HAP-1 (cell line): ENCODE results near the gene NDEL1.
A peak's percentile ranks its signal among the peaks of the same experiment; 100 is the strongest.

ENCODE experiments used
- DNase-seq, 2 experiments: peaks; one replicate each; pipeline ENCODE4 v3.0.0-alpha.2; 2016 to 2020; ENCODE audit warnings: low spot score in 2 of 2
- H3K27me3 ChIP-seq: fragments of 250-450 bp; sonication (Bioruptor Pico); 2 replicates; pipeline ENCODE4 v1.5.1; 2020; ENCODE audit warnings: low read depth, mild to moderate bottlenecking, moderate library complexity
- H3K36me3 ChIP-seq: fragments of 250-450 bp; sonication (Bioruptor Pico); replicated peaks from 2 replicates; pipeline ENCODE4 v1.5.1; 2020; ENCODE audit warnings: mild to moderate bottlenecking
- H3K4me1 ChIP-seq: fragments of 250-450 bp; sonication (Bioruptor Pico); 2 replicates; pipeline ENCODE4 v1.5.1; 2020; ENCODE audit warnings: mild to moderate bottlenecking
- H3K4me3 ChIP-seq: fragments of 250-450 bp; sonication (Bioruptor Pico); 2 replicates; pipeline ENCODE4 v1.5.1; 2020; ENCODE audit warnings: mild to moderate bottlenecking, moderate library complexity
- H3K9me3 ChIP-seq: fragments of 250-450 bp; sonication (Bioruptor Pico); 2 replicates; pipeline ENCODE4 v1.5.1; 2020; ENCODE audit warnings: mild to moderate bottlenecking, moderate library complexity
- in situ Hi-C: fragments of 300-500 bp; cut with MboI; formaldehyde crosslinking; loops from 3 replicates; pipeline ENCODE4 v1.14.3; 2020; ENCODE audit warnings: low sequenced_read_pairs, inconsistent platforms, mixed read lengths

Gene NDEL1

DNA sequence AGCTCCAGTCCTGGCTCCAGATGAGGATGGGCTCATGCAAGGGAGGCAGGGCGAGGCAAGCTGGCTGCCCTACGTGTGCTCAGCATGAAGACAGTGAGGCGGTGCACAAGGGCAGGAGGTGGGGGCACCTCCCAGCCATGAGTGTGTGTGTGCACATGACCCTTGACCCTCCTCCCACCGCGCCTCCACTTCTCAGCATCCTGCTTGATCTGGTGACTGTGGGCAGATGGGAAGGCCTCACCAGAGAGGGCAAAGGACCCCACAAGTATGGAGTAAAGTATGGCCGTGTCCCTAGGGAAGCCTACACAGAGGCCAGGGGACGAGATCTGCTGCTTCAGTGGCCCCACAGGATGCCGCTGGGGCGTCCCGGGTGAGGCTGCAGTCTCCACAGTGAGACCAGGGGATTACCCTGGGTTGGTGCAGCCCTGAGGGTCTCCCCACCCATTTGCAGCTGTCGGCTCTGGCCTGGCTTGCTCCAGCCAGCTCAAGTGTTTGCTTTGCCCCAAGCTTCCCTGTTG, 30.1 kb upstream of the NDEL1 start:
- Histone ChIP-seq H3K9me3 (no peaks in the 10 kb centered on the region), H3K36me3 (no peaks in the 10 kb centered on the region), H3K4me1 (peaks cover 2% of the 10 kb centered on the region), H3K4me3 (no peak overlapping the region), H3K27me3 (peaks cover 6% of the 10 kb centered on the region)
- DNase-seq: no peak
- in situ Hi-C loops: no loop called here

DNA sequence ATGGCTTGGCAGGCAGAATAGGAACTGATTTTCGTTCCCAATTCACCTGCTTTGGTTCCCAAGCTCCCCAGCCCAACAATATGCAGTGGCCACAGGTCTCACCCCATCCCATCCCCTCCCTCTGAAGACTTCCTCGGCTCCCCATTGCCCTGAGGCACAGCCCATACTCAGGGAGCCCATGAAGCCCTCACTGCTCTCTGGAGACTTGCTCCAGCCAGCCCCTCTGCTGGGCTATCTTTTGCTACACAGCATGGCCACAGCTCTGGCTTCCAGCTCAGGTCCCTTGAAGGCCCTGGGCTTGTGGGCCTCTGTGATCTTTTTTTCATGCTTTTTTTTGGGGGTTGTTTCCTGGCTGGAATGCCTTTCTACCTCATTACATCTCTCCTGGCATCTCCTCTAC, 29.5 kb upstream of the NDEL1 start:
- peaks cover 4% of the 10 kb centered on the region; the same call in 1 of the 2 replicates for H3K4me1 ChIP-seq
- no peaks in the 10 kb centered on the region for H3K36me3 ChIP-seq
- in situ Hi-C loops: no loop called here
- no peaks in the 10 kb centered on the region for H3K9me3 ChIP-seq
- no peak overlapping the region for H3K4me3 ChIP-seq
- no peak for DNase-seq
- H3K27me3 ChIP-seq: peaks cover under 1% of the 10 kb centered on the region; the same call in 1 of the 2 replicates

DNA sequence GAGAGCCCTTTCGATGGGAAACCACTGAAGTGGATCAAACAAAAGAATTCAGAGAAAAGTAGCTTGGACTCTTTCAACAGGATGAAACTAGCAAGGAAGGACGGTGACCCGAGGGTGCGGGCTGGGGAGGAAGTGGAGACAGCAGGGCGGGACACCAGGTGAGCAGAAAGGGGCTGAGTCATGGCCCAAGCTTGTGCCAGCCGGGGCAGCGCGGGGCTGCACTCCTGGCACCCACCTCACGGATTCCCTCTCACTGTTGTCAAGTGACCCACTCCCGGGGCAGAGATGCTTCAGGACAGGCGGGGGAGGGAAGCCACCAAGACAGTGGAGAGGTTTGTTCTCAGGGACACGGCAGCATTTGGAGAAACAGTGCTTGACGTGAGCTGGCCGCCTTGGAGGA, 27.3 kb upstream of the NDEL1 start:
- H3K9me3 ChIP-seq: no peaks in the 10 kb centered on the region
- no peaks in the 10 kb centered on the region for H3K36me3 ChIP-seq
- peaks cover 4% of the 10 kb centered on the region; the same call in 1 of the 2 replicates for H3K4me1 ChIP-seq
- H3K4me3 ChIP-seq: no peak overlapping the region
- DNase-seq: no peak
- H3K27me3 ChIP-seq: no peaks in the 10 kb centered on the region
- in situ Hi-C loops: no loop called here

DNA sequence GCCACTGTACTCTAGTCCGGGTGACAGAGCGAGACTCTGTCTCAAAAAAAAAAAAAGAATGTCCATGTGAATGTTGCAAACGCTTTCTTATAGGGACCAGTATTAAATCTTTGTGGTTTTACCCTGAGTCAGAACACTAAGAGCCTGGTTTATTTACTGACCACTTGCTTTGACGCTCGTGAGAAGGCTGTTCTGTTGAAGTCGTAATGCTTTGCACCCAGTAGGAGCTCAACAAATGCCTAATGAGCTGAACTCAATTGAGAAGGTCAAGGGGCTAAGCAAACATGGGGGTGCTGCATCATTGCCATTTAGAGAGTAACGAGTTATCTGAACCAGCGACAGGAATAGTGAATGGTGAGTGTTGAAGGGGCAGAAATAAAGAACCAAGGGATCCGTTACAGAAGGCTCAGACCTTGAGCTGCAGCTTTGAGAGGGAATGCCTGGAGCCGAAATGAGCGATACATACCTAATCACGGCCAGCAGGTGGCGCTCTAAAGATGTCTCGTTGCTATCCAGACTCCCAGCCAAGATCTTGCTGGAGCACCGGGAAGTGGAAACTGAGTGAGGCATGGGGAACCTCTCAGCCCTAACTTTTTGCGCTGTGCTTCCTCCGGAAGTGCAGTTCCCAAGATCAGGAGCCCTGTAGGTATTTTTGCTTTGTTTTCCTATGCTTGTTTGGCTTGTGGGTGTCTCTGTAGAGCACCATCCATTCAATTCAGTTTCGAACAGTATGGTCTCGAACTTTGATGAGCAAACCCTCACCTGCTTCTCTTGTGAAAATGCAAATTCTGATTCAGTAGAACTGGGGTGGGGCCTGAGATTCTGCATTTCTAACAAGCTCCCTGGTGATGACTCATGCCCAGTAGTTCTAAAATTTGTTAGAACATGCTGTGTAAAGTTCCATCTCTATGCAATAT, 25.5 kb upstream of the NDEL1 start:
- in situ Hi-C loops: loop anchor here (10.0 kb wide), 1 partner anchor 335 kb away; the partner anchor contains the start of gene CCDC42
- H3K4me3 ChIP-seq: no peak overlapping the region
- peak; percentile 91 to 94 for DNase-seq
- peaks cover 4% of the 10 kb centered on the region; the same call in 1 of the 2 replicates for H3K27me3 ChIP-seq
- no peaks in the 10 kb centered on the region for H3K36me3 ChIP-seq
- peaks cover 4% of the 10 kb centered on the region; the same call in 1 of the 2 replicates for H3K4me1 ChIP-seq
- no peaks in the 10 kb centered on the region for H3K9me3 ChIP-seq

DNA sequence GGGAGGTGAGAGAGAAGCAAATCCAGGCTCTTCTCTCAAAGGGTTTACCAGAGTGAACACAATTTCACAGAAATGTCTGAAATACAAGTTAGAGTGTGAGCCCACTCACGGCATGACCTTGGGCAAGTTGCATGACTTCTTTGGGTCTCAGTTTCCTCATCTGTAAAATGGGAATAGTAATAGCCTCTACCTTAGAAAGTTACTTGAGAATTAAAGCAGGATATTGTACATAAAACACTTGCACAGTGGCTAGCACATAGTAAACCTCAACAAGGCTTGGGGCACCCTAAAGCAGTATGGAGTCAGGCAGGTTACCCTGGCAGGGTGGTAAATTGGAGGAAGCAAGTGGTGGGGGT, 24.8 kb upstream of the NDEL1 start:
- no peak overlapping the region for H3K4me3 ChIP-seq
- in situ Hi-C loops: loop anchor here (10.0 kb wide), 1 partner anchor 334 kb away; the partner anchor contains the start of gene CCDC42
- peaks cover 4% of the 10 kb centered on the region; the same call in 1 of the 2 replicates for H3K27me3 ChIP-seq
- peaks cover 4% of the 10 kb centered on the region; the same call in 1 of the 2 replicates for H3K4me1 ChIP-seq
- no peak for DNase-seq
- no peaks in the 10 kb centered on the region for H3K9me3 ChIP-seq
- H3K36me3 ChIP-seq: no peaks in the 10 kb centered on the region

DNA sequence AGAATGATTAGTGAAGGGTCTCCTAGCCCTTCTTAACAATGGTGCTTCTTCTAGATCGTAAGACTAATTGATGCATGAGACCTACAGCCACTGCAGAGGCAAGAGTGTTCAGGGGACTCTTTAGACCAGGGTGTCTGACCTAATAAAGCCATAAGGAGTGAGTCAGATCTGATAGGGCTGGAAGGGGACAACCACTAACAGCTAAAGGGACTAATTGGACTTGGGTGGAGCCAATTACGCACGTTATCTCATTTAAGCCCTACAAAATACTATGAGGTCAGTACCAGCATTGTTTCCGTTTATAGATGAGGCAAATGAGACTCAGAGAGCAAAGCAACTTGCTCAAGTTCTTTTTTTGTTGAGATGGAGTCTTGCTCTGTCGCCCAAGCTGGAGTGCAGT, 23.6 kb upstream of the NDEL1 start:
- Histone ChIP-seq H3K36me3 (no peaks in the 10 kb centered on the region), H3K9me3 (no peaks in the 10 kb centered on the region), H3K27me3 (peaks cover 4% of the 10 kb centered on the region; the same call in 1 of the 2 replicates), H3K4me1 (peaks cover 8% of the 10 kb centered on the region), H3K4me3 (no peak overlapping the region)
- in situ Hi-C loops: loop anchor here (10.0 kb wide), 1 partner anchor 333 kb away; the partner anchor contains the start of gene CCDC42
- no peak for DNase-seq

DNA sequence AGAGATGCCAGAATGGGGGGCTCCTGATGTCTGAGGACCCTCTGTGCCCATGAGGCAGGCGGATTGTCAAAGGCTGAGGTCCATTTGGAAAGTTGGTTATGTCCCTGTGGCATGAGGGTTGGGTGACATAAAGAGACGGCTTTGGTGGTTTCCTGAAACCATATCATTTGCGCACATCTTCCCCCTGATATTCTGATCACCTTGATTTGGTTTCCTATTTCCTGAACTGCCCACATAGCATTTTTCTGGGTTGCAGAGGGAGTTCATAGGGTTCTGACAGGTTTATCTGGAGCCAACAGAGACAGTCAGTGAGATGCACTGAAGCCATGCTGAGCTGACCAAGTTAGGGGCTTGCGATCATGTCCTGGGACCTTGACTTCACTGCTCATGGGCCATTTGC, 22.4 kb upstream of the NDEL1 start:
- Histone ChIP-seq H3K36me3 (no peaks in the 10 kb centered on the region), H3K4me3 (no peak overlapping the region), H3K27me3 (peaks cover 4% of the 10 kb centered on the region; the same call in 1 of the 2 replicates), H3K9me3 (no peaks in the 10 kb centered on the region), H3K4me1 (peaks cover 8% of the 10 kb centered on the region)
- in situ Hi-C loops: loop anchor here (10.0 kb wide), 1 partner anchor 331 kb away; the partner anchor contains the start of gene CCDC42
- no peak for DNase-seq

DNA sequence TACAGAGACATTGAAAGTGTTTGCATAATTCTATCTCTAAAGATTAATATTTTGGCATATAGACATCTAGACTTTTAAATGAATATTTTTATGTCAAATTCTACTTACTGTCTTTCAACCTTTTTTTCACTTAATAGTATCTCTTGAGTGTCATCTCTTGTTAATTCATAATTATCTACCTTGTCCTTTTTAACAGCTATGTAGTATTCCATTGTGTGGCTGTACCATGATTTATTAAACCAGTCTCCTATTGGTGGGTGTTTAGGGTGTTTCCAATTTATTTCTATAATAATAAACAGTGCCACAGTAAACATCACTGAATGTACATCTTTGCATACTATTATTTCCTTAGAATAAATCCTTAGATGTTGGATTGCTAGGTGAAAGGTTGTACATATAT, 21.7 kb upstream of the NDEL1 start:
- in situ Hi-C loops: loop anchor here (10.0 kb wide), 1 partner anchor 331 kb away; the partner anchor contains the start of gene CCDC42
- no peaks in the 10 kb centered on the region for H3K9me3 ChIP-seq
- H3K4me1 ChIP-seq: peaks cover 8% of the 10 kb centered on the region
- DNase-seq: no peak
- peaks cover 4% of the 10 kb centered on the region; the same call in 1 of the 2 replicates for H3K27me3 ChIP-seq
- H3K36me3 ChIP-seq: no peaks in the 10 kb centered on the region
- no peak overlapping the region for H3K4me3 ChIP-seq

DNA sequence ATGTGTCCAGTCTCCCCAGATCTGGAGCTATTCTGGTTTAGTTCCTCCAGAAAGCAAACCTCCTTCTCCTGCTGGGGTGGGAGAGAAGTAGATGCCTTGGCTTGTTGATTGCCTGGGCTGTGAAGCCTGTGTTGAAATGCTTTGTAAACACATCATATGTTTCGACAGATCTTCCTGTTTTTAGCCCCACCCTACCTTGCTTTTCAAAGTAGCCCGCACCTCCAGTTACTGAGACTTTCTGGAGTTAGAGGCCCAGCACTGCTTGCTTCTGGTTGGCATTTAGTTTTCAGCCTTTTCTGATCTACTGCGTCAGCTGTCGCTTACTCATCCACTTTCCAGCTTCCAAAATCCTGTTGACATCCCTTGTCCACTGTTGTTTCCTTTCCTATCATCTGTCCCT, 17.9 kb upstream of the NDEL1 start:
- no peaks in the 10 kb centered on the region for H3K36me3 ChIP-seq
- H3K4me1 ChIP-seq: peaks cover 4% of the 10 kb centered on the region
- H3K27me3 ChIP-seq: peaks cover 8% of the 10 kb centered on the region; the same call in 1 of the 2 replicates
- no peak overlapping the region for H3K4me3 ChIP-seq
- in situ Hi-C loops: loop anchor here (10.0 kb wide), 1 partner anchor 327 kb away; the partner anchor contains the start of gene CCDC42
- no peak for DNase-seq
- H3K9me3 ChIP-seq: no peaks in the 10 kb centered on the region

DNA sequence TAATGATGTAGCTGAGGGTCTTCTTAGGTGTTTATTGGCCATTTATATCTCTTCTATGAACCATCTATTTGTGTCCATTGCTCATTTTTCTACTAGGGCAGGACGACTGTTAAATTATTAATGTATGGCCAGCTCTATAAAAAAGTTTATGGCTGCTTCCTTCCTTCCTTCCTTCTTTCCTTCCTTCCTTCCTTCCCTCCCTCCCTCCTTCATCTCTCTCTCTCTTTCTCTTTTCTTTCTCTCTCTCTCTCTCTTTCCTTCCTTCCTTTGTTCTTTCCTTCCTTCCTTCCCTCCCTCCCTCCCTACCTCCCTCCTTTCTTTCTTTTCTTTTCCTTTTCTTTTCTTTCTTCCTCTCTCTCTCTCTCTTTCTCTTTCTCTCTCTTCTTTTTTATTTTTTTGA, 17.2 kb upstream of the NDEL1 start:
- in situ Hi-C loops: loop anchor here (10.0 kb wide), 1 partner anchor 326 kb away; the partner anchor contains the start of gene CCDC42
- Histone ChIP-seq H3K36me3 (no peaks in the 10 kb centered on the region), H3K9me3 (no peaks in the 10 kb centered on the region), H3K4me3 (no peak overlapping the region), H3K4me1 (peaks cover 4% of the 10 kb centered on the region), H3K27me3 (peaks cover 8% of the 10 kb centered on the region; the same call in 1 of the 2 replicates)
- DNase-seq: no peak

DNA sequence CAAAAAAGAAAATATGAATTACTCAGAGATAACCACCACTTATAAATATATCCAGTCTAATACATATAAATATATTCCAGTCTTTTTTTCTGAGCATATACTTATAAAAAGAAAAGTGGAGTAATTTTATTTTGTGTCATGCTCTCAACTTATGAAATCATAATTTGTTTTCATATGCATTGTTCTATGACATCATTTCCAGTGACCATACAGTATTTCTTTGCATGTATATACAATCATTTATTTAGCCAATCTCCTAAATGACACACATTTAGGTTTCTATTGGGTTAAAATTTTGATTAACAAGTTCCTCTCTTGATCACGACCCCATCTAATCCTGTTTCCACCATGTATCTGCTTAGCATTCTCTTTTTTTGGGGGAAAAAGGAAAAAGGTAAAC, 16.4 kb upstream of the NDEL1 start:
- no peak for DNase-seq
- Histone ChIP-seq H3K27me3 (peaks cover 4% of the 10 kb centered on the region; the same call in 1 of the 2 replicates), H3K36me3 (no peaks in the 10 kb centered on the region), H3K9me3 (no peaks in the 10 kb centered on the region), H3K4me1 (peaks cover 4% of the 10 kb centered on the region), H3K4me3 (no peak overlapping the region)
- in situ Hi-C loops: loop anchor here (10.0 kb wide), 1 partner anchor 325 kb away; the partner anchor contains the start of gene CCDC42

DNA sequence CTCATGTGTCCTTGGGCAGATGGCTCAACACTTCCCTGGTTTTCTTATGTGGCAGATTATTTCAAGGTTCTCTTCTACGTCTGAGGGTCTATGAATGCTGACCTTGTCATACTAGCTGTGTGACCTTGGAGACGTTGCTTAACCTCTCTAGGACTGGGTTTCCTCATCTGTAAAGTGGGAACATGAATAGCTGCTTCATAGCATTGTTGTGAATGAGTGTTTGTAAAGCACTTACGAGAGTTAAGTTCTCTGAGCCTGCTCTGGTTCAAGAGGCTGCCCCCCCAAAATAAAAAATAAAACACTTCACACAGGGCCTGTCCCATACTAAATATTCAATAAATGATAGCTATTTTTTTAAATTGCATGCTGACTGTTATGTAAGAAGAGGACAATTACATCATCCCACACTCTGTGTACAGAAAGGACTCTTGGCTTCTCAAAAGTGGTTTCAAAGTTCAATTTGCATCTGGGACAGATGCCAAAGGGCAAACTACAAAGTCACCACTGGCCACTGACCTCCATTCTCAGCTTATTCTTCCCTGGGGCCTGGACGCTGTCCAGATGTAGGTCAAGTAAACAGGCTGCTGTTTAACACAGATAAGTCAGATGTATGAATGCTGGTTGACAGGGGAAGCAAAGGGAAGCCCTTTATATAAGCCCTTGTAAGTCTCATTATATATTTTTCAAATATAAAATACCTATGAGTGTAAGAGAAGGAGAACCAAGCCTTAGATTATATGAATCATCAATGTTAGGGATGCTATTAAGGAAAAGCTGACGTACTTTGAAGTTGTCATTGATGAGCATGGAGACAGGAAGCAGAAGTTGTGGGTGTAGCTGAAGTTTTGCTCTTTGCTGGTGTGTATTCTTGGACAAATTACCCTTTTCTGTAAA, 15.4 kb upstream of the NDEL1 start:
- no peak for DNase-seq
- H3K36me3 ChIP-seq: no peaks in the 10 kb centered on the region
- in situ Hi-C loops: no loop called here
- H3K27me3 ChIP-seq: peaks cover 4% of the 10 kb centered on the region; the same call in 1 of the 2 replicates
- no peaks in the 10 kb centered on the region for H3K9me3 ChIP-seq
- H3K4me1 ChIP-seq: peaks cover 4% of the 10 kb centered on the region
- no peak overlapping the region for H3K4me3 ChIP-seq

DNA sequence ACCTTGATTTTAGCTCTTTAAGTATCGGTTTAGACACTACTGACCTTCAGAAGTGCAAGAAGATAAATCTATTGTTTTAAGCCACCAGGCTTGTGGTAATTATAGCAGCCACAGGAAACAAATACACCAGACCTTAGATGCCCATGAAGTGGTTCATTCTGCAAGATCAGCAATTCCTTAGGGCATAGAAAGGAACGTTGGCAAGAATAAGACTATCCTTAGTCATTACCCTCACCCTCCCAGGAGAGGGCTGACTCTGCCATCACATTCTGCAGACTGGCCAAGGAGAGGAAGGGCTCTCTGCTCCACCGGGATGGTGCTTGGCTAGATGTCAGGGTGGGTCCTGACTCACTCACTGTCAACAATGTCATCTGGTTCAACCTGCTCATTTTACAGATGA, 14.1 kb upstream of the NDEL1 start:
- H3K9me3 ChIP-seq: no peaks in the 10 kb centered on the region
- in situ Hi-C loops: no loop called here
- H3K4me1 ChIP-seq: no peaks in the 10 kb centered on the region; the same call in none of the 2 replicates
- H3K4me3 ChIP-seq: no peak overlapping the region
- H3K36me3 ChIP-seq: no peaks in the 10 kb centered on the region
- no peak for DNase-seq
- peaks cover 4% of the 10 kb centered on the region; the same call in 1 of the 2 replicates for H3K27me3 ChIP-seq
